HG03521 (cell line): ENCODE measurements around the gene MAGEB3.

Experiments
- ATAC-seq: cut with Tn5 transposase; IDR thresholded peaks from one replicate; pipeline ENCODE4 v1.9.1; 2021; ENCODE audit warnings: mild to moderate bottlenecking, moderate library complexity; ENCODE audit not compliant: unreplicated experiment

MAGEB3 gene

GRCh38 chrX:30278365-30278764, 47.9 kb downstream of the MAGEB3 start:
- ATAC-seq = no peak

DNA sequence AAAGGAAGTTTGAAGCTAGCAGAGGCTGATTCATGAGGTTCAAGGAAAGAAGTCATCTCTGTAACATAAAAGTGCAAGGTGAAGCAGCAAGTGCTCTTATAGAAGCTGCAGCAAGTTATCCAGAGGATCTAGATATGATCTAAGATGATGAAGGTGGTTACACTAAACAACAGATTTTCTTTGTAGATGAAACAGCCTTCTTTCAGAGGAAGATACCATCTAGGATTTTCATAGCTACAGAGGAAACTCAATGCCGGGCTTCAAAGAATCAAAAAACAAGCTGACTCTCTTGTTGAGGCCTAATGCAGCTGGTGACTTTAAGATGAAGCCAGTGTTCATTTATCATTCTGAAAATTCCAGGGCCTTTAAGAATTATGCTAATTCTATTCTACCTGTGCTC, 50.0 kb downstream of the MAGEB3 start:
- no peak for ATAC-seq

GRCh38 chrX:30282527-30282926, 52.1 kb downstream of the MAGEB3 start:
- ATAC-seq = no peak

- no peak for ATAC-seq
These were observed 53.2 kb downstream of the MAGEB3 start for GRCh38 chrX:30283456-30284200.
